SK-N-SH (cell line): ENCODE measurements around the gene EXOC6B. TPM values are rescaled to one million over a fixed set of nuclear protein-coding genes. Genes with fewer than 3 reads are reported as not detected.
A peak's percentile ranks its signal among the peaks of the same experiment; 100 is the strongest.

ENCODE experiments used
- CTCF ChIA-PET: fragments of 300-600, 350-600 bp; formaldehyde crosslinking; extraction: SDS; loops from one replicate; lab custom pipeline; 2021; lab: Yijun Ruan, JAX
- POLR2A ChIA-PET: fragments of 350-600 bp; sonication (Branson Sonifier 250); formaldehyde crosslinking; extraction: SDS; loops from one replicate; lab custom pipeline; 2020; ENCODE audit warnings: antibody characterized with exemption, inconsistent platforms; lab: Yijun Ruan, JAX
- DNase-seq: peaks from one replicate; pipeline ENCODE4 v3.0.0; 2012
- H2AFZ ChIP-seq: fragments of 200-600 bp; sonication (generic); 2 replicates; pipeline ENCODE4 v1.8.1; 2016; ENCODE audit warnings: antibody characterized with exemption, mild to moderate bottlenecking, low read depth
- H3F3A ChIP-seq: fragments of 200-600 bp; sonication (generic); replicated peaks from 2 replicates; pipeline ENCODE3; 2016; ENCODE audit warnings: antibody characterized with exemption, mild to moderate bottlenecking; ENCODE audit not compliant: insufficient read depth
- H3K27ac ChIP-seq, 2 experiments: fragments of 200-500 bp in 1 of 2; fragments of 200-600 bp in 1 of 2; sonication (Bioruptor generic) in 1 of 2; sonication (generic), shearing (Covaris generic) in 1 of 2; 2 replicates each; pipeline versions ENCODE4 v1.5.1 to v1.6.1; 2014 to 2016; ENCODE audit warnings: low read depth in 2 of 2, inconsistent platforms in 1 of 2, low read length in 1 of 2, mild to moderate bottlenecking in 1 of 2, mixed read lengths in 1 of 2
- H3K27me3 ChIP-seq: fragments of 200-600 bp; sonication (generic), shearing (Covaris generic); 2 replicates; pipeline ENCODE4 v1.6.1; 2016; ENCODE audit warnings: mixed run types; ENCODE audit not compliant: insufficient read depth
- H3K36me3 ChIP-seq, 2 experiments: fragments of 200-500 bp in 1 of 2; fragments of 200-600 bp in 1 of 2; sonication (Bioruptor generic) in 1 of 2; sonication (generic) in 1 of 2; replicated peaks in 1 of 2; 2 replicates each; pipeline versions ENCODE3 to v1.5.1; 2014 to 2016; ENCODE audit warnings: low read length in 1 of 2, mild to moderate bottlenecking in 1 of 2; ENCODE audit not compliant: insufficient read depth in 2 of 2, control insufficient read depth in 1 of 2
- H3K4me1 ChIP-seq, 2 experiments: fragments of 200-500 bp in 1 of 2; fragments of 200-600 bp in 1 of 2; sonication (Bioruptor generic) in 1 of 2; sonication (generic), shearing (Covaris generic) in 1 of 2; 2 replicates each; pipeline versions ENCODE4 v1.5.1 to v1.6.1; 2014 to 2016; ENCODE audit warnings: low read depth in 1 of 2, low read length in 1 of 2, mixed run types in 1 of 2; ENCODE audit not compliant: insufficient read depth in 2 of 2, control insufficient read depth in 1 of 2
- H3K4me2 ChIP-seq: fragments of 200-600 bp; sonication (generic), shearing (Covaris generic); 2 replicates; pipeline ENCODE4 v1.6.1; 2017; ENCODE audit warnings: mixed run types
- H3K4me3 ChIP-seq, 2 experiments: fragments of 200-500 bp in 1 of 2; fragments of 200-600 bp in 1 of 2; sonication (Bioruptor generic) in 1 of 2; sonication (generic), shearing (Covaris generic) in 1 of 2; 2 replicates each; pipeline versions ENCODE4 v1.5.1 to v1.8.1; 2014 to 2016; ENCODE audit warnings: low read depth in 2 of 2, inconsistent platforms in 1 of 2, low read length in 1 of 2, mild to moderate bottlenecking in 1 of 2, mixed read lengths in 1 of 2, moderate library complexity in 1 of 2
- H3K79me2 ChIP-seq: fragments of 200-600 bp; sonication (generic); 2 replicates; pipeline ENCODE4 v1.8.1; 2017; ENCODE audit warnings: mild to moderate bottlenecking; ENCODE audit not compliant: insufficient read depth
- H3K9ac ChIP-seq: fragments of 200-600 bp; sonication (generic); 2 replicates; pipeline ENCODE4 v1.6.1; 2017; ENCODE audit warnings: mixed run types
- H3K9me2 ChIP-seq: fragments of 200-600 bp; sonication (generic); 2 replicates; pipeline ENCODE4 v1.6.1; 2017; ENCODE audit warnings: mixed run types
- H3K9me3 ChIP-seq: fragments of 200-600 bp; sonication (generic); 2 replicates; pipeline ENCODE4 v1.6.1; 2017; ENCODE audit warnings: mixed run types, mild to moderate bottlenecking, moderate library complexity
- H4K20me1 ChIP-seq: fragments of 200-600 bp; sonication (generic); 2 replicates; pipeline ENCODE4 v1.6.1; 2017; ENCODE audit warnings: mild to moderate bottlenecking, mixed run types; ENCODE audit not compliant: insufficient read depth
- CHD2 ChIP-seq: fragments of 150-350 bp; IDR thresholded peaks from 2 replicates; pipeline ENCODE4 v1.6.1; 2018; ENCODE audit warnings: low read length; ENCODE audit not compliant: partially characterized antibody
- EP300 ChIP-seq, 2 experiments: IDR thresholded peaks; 2 replicates each; pipeline versions ENCODE4 v1.4.0 to v1.6.1; 2012; ENCODE audit warnings: borderline replicate concordance in 1 of 2, low read depth in 1 of 2, low read length in 1 of 2
- FOXJ3 ChIP-seq: sonication (generic); formaldehyde crosslinking; IDR thresholded peaks from 2 replicates; pipeline ENCODE4 v1.5.1; 2020; ENCODE audit warnings: mild to moderate bottlenecking, missing genetic modification reagents
- FOXM1 ChIP-seq: IDR thresholded peaks from 2 replicates; pipeline ENCODE4 v1.4.0; 2012; ENCODE audit warnings: low read depth, mild to moderate bottlenecking
- GABPA ChIP-seq: IDR thresholded peaks from 2 replicates; pipeline ENCODE4 v1.4.0; 2012; ENCODE audit warnings: low read depth, mild to moderate bottlenecking
- MEF2A ChIP-seq: IDR thresholded peaks from 2 replicates; pipeline ENCODE4 v1.4.0; 2012; ENCODE audit warnings: low read depth, borderline replicate concordance
- NFIC ChIP-seq: IDR thresholded peaks from 2 replicates; pipeline ENCODE4 v1.4.0; 2012; ENCODE audit warnings: borderline replicate concordance
- NRF1 ChIP-seq: IDR thresholded peaks from 2 replicates; pipeline ENCODE4 v1.6.1; 2012; ENCODE audit warnings: low read depth, mild to moderate bottlenecking, low read length
- RAD21 ChIP-seq: IDR thresholded peaks from 2 replicates; pipeline ENCODE4 v1.6.1; 2012; ENCODE audit warnings: mild to moderate bottlenecking, low read length
- RCOR1 ChIP-seq: fragments of 150-350 bp; IDR thresholded peaks from 2 replicates; pipeline ENCODE4 v1.6.1; 2017; ENCODE audit warnings: antibody characterized with exemption, low read length
- RFX5 ChIP-seq: IDR thresholded peaks from 2 replicates; pipeline ENCODE4 v1.6.1; 2012; ENCODE audit warnings: mild to moderate bottlenecking, improper control_type of control experiment, low read length
- RXRA ChIP-seq: IDR thresholded peaks from 2 replicates; pipeline ENCODE4 v1.4.0; 2012; ENCODE audit warnings: low read depth, mild to moderate bottlenecking, borderline replicate concordance
- SIN3A ChIP-seq: IDR thresholded peaks from 2 replicates; pipeline ENCODE4 v1.6.1; 2012; ENCODE audit warnings: low read depth, mild to moderate bottlenecking, low read length, moderate library complexity, borderline replicate concordance
- TAF1 ChIP-seq: IDR thresholded peaks from 2 replicates; pipeline ENCODE4 v1.6.1; 2012; ENCODE audit warnings: low read depth, mild to moderate bottlenecking, low read length, moderate library complexity, borderline replicate concordance
- TCF12 ChIP-seq: IDR thresholded peaks from 2 replicates; pipeline ENCODE4 v1.4.0; 2012
- TEAD4 ChIP-seq: IDR thresholded peaks from 2 replicates; pipeline ENCODE4 v1.4.0; 2012; ENCODE audit warnings: mild to moderate bottlenecking, borderline replicate concordance; ENCODE audit not compliant: insufficient read depth
- YY1 ChIP-seq: IDR thresholded peaks from 2 replicates; pipeline ENCODE4 v1.4.0; 2012; ENCODE audit warnings: low read depth, mild to moderate bottlenecking
- WGBS: methylation state at CpG from one replicate; pipeline ENCODE4 v1.1.6; 2017; ENCODE audit warnings: low lambda C conversion rate; 5-methylcytosine and 5-hydroxymethylcytosine counted together
- polyA plus RNA-seq, 3 experiments: library from polyadenylated mRNA; depleted of rRNA; stranded (reverse); fragments of >200 nt; gene quantifications; 2 replicates each; pipeline ENCODE4 v1.2.3, GENCODE V29; 2012
- TF ChIP-seq, protein P1 (sequence below): IDR thresholded peaks from 2 replicates; pipeline ENCODE4 v1.4.0; 2012; ENCODE audit warnings: low read depth, borderline replicate concordance
- TF ChIP-seq, protein P2 (sequence below): fragments of 150-350 bp; IDR thresholded peaks from 2 replicates; pipeline ENCODE4 v1.6.1; 2016; ENCODE audit warnings: mild to moderate bottlenecking, low read depth, low read length
- TF ChIP-seq, protein P3 (sequence below): IDR thresholded peaks from 2 replicates; pipeline ENCODE4; 2012
- TF ChIP-seq, protein P4 (sequence below): fragments of 150-350 bp; IDR thresholded peaks from 2 replicates; pipeline ENCODE4 v1.6.1; 2017; ENCODE audit warnings: antibody characterized with exemption, low read length, low read depth, borderline replicate concordance

Gene EXOC6B
- polyA plus RNA-seq, 1 of the 3 experiments (the other 2 are of a cell fraction): 7.4 TPM

DNA sequence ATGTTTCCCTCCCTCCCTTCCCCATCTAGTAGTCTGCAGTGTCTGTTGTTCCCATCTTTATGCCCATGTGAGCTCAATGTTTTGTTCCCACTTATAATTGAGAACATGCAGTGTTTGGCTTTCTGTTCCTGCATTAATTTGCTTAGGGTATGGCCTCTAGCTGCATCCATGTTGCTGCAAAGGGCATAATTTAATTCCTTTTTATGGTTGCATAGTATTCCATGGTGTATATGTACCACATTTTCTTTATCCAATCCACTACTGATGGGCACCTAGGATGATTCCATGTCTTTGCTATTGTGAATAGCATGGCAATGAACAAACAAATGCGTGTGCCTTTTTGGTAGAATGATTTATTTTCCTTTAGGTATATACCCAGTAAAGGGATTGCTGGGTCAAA, 617.6 kb downstream of the EXOC6B start (continued):
- no peak for TF ChIP-seq GABPA
- no peak for TF ChIP-seq RAD21
- TF ChIP-seq NRF1: no peak
- no peak for TF ChIP-seq FOXJ3 (CRISPR knock-in tag)

DNA sequence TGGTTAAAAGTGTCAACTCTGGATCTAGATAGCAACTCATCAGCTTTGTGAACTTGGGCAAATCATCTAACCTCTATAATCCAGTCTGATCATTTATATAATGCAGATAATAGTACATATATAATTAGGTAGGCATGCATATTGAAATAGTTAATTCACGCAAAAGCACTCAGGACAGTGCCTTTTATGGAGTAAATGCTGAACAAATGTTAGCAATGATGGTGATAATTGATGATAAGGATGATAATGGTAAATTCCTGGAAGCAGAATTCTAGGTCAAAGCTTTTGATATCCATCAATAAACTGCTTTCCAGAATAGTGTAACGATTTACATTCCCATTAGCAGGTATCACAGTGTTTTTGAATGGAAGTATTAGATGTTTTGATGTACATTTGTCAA, 618.5 kb downstream of the EXOC6B start:
- CTCF ChIA-PET: interaction anchor here (1.6 kb wide), 1 partner anchor 12 kb away, joined by 4 read pairs; no protein-coding TSS in a partner anchor
- no peaks in the 10 kb centered on the region for H3F3A ChIP-seq
- no peaks in the 10 kb centered on the region for H4K20me1 ChIP-seq
- no peak overlapping the region for H3K4me2 ChIP-seq
- WGBS: 42% methylated on average over 2 of the region's 2 CpGs
- no peak overlapping the region for H3K9ac ChIP-seq
- H2AFZ ChIP-seq: no peak overlapping the region
- no peaks in the 10 kb centered on the region for H3K79me2 ChIP-seq
- no peaks in the 10 kb centered on the region for H3K9me3 ChIP-seq
- peaks cover 0 to 25% of the 10 kb centered on the region in 2 experiments; a peak in 2 of 4 replicates for H3K4me1 ChIP-seq
- peak overlapping the region in 1 of 2 experiments; percentile 34; a peak in 2 of 4 replicates for H3K27ac ChIP-seq
- H3K36me3 ChIP-seq: no peaks in the 10 kb centered on the region
- no peak overlapping the region for H3K4me3 ChIP-seq
- DNase-seq: no peak
- TF ChIP-seq EP300 (IDR thresholded peaks at IDR 0.05; ENCODE audit: borderline replicate concordance in 1 of 2, low read depth in 1 of 2, low read length in 1 of 2) (peak in 1 of 2 experiments; percentile 61; a peak in 1 of 4 replicates), RFX5 (no peak)
- TF ChIP-seq, all 33 proteins: peak for 1
- POLR2A ChIA-PET: no interaction called here
- no peaks in the 10 kb centered on the region for H3K9me2 ChIP-seq
- no peaks in the 10 kb centered on the region for H3K27me3 ChIP-seq

DNA sequence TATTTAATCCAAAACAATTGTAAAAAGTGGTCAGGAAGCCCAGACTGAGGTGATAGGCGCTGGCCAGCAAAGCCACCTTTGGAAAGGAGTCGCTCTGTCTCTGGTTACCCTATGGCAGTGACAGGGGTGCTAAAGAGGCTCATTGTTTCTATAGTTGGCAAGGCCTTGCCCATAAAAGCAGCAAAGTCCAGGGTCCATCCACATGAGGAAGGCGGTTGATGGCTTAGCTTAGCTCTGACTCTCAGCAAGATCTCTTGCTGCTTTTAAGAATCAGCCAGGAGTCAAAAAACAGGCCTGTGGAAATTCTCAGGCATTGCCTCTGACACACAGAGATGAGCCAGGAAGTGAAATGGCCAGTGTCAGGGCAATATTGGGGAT, 620.3 kb downstream of the EXOC6B start:
- no peak for TF ChIP-seq TAF1
- TF ChIP-seq, protein P1, sequence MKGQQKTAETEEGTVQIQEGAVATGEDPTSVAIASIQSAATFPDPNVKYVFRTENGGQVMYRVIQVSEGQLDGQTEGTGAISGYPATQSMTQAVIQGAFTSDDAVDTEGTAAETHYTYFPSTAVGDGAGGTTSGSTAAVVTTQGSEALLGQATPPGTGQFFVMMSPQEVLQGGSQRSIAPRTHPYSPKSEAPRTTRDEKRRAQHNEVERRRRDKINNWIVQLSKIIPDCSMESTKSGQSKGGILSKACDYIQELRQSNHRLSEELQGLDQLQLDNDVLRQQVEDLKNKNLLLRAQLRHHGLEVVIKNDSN: no peak
- no peak for TF ChIP-seq TCF12
- TF ChIP-seq, protein P2, sequence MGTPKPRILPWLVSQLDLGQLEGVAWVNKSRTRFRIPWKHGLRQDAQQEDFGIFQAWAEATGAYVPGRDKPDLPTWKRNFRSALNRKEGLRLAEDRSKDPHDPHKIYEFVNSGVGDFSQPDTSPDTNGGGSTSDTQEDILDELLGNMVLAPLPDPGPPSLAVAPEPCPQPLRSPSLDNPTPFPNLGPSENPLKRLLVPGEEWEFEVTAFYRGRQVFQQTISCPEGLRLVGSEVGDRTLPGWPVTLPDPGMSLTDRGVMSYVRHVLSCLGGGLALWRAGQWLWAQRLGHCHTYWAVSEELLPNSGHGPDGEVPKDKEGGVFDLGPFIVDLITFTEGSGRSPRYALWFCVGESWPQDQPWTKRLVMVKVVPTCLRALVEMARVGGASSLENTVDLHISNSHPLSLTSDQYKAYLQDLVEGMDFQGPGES: no peak
- TF ChIP-seq NFIC: no peak
- TF ChIP-seq TEAD4: no peak
- no peak for TF ChIP-seq GABPA
- TF ChIP-seq, protein P3, sequence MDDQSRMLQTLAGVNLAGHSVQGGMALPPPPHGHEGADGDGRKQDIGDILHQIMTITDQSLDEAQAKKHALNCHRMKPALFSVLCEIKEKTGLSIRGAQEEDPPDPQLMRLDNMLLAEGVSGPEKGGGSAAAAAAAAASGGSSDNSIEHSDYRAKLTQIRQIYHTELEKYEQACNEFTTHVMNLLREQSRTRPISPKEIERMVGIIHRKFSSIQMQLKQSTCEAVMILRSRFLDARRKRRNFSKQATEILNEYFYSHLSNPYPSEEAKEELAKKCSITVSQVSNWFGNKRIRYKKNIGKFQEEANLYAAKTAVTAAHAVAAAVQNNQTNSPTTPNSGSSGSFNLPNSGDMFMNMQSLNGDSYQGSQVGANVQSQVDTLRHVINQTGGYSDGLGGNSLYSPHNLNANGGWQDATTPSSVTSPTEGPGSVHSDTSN: no peak
- no peak for TF ChIP-seq CHD2
- no peak for TF ChIP-seq RXRA
- no peak for TF ChIP-seq YY1
- TF ChIP-seq FOXM1: no peak
- TF ChIP-seq SIN3A: no peak
- TF ChIP-seq RFX5: no peak
- TF ChIP-seq RCOR1: no peak
- TF ChIP-seq MEF2A: no peak
- TF ChIP-seq, protein P4, sequence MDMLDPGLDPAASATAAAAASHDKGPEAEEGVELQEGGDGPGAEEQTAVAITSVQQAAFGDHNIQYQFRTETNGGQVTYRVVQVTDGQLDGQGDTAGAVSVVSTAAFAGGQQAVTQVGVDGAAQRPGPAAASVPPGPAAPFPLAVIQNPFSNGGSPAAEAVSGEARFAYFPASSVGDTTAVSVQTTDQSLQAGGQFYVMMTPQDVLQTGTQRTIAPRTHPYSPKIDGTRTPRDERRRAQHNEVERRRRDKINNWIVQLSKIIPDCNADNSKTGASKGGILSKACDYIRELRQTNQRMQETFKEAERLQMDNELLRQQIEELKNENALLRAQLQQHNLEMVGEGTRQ: no peak
- H3K36me3 ChIP-seq: no peaks in the 10 kb centered on the region
- no peaks in the 10 kb centered on the region for H4K20me1 ChIP-seq
- no peak overlapping the region for H2AFZ ChIP-seq
- peaks cover 0 to 25% of the 10 kb centered on the region in 2 experiments; a peak in 2 of 4 replicates for H3K4me1 ChIP-seq
- ChIA-PET CTCF (no interaction called here), POLR2A (no interaction called here)
- H3K9me2 ChIP-seq: no peaks in the 10 kb centered on the region
- H3K9me3 ChIP-seq: no peaks in the 10 kb centered on the region
- H3F3A ChIP-seq: no peaks in the 10 kb centered on the region
- WGBS: 90% methylated on average over 3 of the region's 3 CpGs
- H3K79me2 ChIP-seq: no peaks in the 10 kb centered on the region
- peak overlapping the region in 1 of 2 experiments; percentile 68; a peak in 1 of 4 replicates for H3K27ac ChIP-seq
- DNase-seq: no peak
- no peak overlapping the region for H3K4me3 ChIP-seq
- H3K4me2 ChIP-seq: no peak overlapping the region
- H3K9ac ChIP-seq: no peak overlapping the region
- H3K27me3 ChIP-seq: no peaks in the 10 kb centered on the region
